Liver (tissue), 9 donors: ENCODE measurements around the gene DSTN. TPM values are rescaled to one million over a fixed set of nuclear protein-coding genes. Genes with fewer than 3 reads are reported as not detected.

ENCODE experiments used
- DNase-seq: peaks from one replicate; pipeline ENCODE4 v3.0.0-alpha.2; 2017; ENCODE audit warnings: low spot score
- H3K27ac ChIP-seq, 2 donors: one replicate each; pipeline ENCODE4 v1.7.0; 2013; ENCODE audit warnings: inconsistent platforms in 2 of 2, low read length in 2 of 2, control low read depth in 1 of 2, low read depth in 1 of 2, mild to moderate bottlenecking in 1 of 2
- H3K27me3 ChIP-seq, 4 donors: one replicate each; pipeline versions ENCODE4 v1.6.1 to v1.7.0; 2013; ENCODE audit warnings: low read length in 3 of 4, inconsistent platforms in 1 of 4, mild to moderate bottlenecking in 1 of 4, moderate library complexity in 1 of 4; ENCODE audit not compliant: control insufficient read depth in 4 of 4, insufficient read depth in 4 of 4
- H3K36me3 ChIP-seq, 4 donors: one replicate each; pipeline versions ENCODE4 v1.6.1 to v1.7.0; 2013; ENCODE audit warnings: low read length in 3 of 4, mild to moderate bottlenecking in 3 of 4, low read depth in 1 of 4, moderate library complexity in 1 of 4; ENCODE audit not compliant: control insufficient read depth in 4 of 4, insufficient read depth in 3 of 4
- H3K4me1 ChIP-seq, 4 donors: one replicate each; pipeline versions ENCODE4 v1.6.1 to v1.7.0; 2013; ENCODE audit warnings: low read length in 3 of 4, mild to moderate bottlenecking in 3 of 4, moderate library complexity in 1 of 4; ENCODE audit not compliant: control insufficient read depth in 4 of 4, insufficient read depth in 4 of 4
- H3K4me3 ChIP-seq, 3 donors: one replicate each; pipeline versions ENCODE4 v1.6.1 to v1.7.0; 2013; ENCODE audit warnings: low read length in 3 of 3, control low read depth in 1 of 3, low read depth in 1 of 3, mild to moderate bottlenecking in 1 of 3
- H3K9ac ChIP-seq, 2 donors: one replicate each; pipeline ENCODE4 v1.7.0; 2013; ENCODE audit warnings: low read length in 2 of 2, mild to moderate bottlenecking in 2 of 2, moderate library complexity in 2 of 2, control low read depth in 1 of 2, low read depth in 1 of 2
- H3K9me3 ChIP-seq, 4 donors: one replicate each; pipeline versions ENCODE4 v1.6.1 to v1.7.0; 2013; ENCODE audit warnings: low read length in 3 of 4; ENCODE audit not compliant: control insufficient read depth in 4 of 4
- ATF3 ChIP-seq: IDR thresholded peaks from 2 replicates; pipeline ENCODE4 v1.6.1; 2016; ENCODE audit warnings: antibody characterized with exemption
- CTCF ChIP-seq: fragments of 150-350 bp; IDR thresholded peaks from 2 replicates; pipeline ENCODE4 v1.5.1; 2017; ENCODE audit warnings: improper control_type of control experiment, low read depth, low read length; ENCODE audit not compliant: missing input control
- EGR1 ChIP-seq, 2 donors: IDR thresholded peaks; 2 replicates each; pipeline ENCODE4 v1.6.1; 2016 to 2018; ENCODE audit warnings: antibody characterized with exemption in 2 of 2, low read depth in 2 of 2
- FOXA1 ChIP-seq: IDR thresholded peaks from 2 replicates; pipeline ENCODE4 v1.6.1; 2016; ENCODE audit warnings: antibody characterized with exemption
- HNF4A ChIP-seq, 2 donors: conservative IDR thresholded peaks; 2 replicates each; pipeline ENCODE4 v1.6.1; 2016; ENCODE audit warnings: antibody characterized with exemption in 2 of 2, mild to moderate bottlenecking in 2 of 2
- HNF4G ChIP-seq: IDR thresholded peaks from 2 replicates; pipeline ENCODE4 v1.6.1; 2016; ENCODE audit warnings: antibody characterized with exemption
- MAX ChIP-seq: IDR thresholded peaks from 2 replicates; pipeline ENCODE4 v1.6.1; 2016; ENCODE audit warnings: antibody characterized with exemption
- REST ChIP-seq: IDR thresholded peaks from 2 replicates; pipeline ENCODE4 v1.6.1; 2016; ENCODE audit warnings: antibody characterized with exemption, mild to moderate bottlenecking
- SP1 ChIP-seq: IDR thresholded peaks from 2 replicates; pipeline ENCODE4 v1.6.1; 2018; ENCODE audit warnings: antibody characterized with exemption, mild to moderate bottlenecking
- TAF1 ChIP-seq: conservative IDR thresholded peaks from 2 replicates; pipeline ENCODE4 v1.6.1; 2016; ENCODE audit warnings: antibody characterized with exemption, mild to moderate bottlenecking
- ZBTB33 ChIP-seq: IDR thresholded peaks from 2 replicates; pipeline ENCODE4 v1.6.1; 2016; ENCODE audit warnings: antibody characterized with exemption
- WGBS: extraction: QIAGEN DNeasy Blood & Tissue Kit; methylation state at CpG from one replicate; pipeline ENCODE4 v1.1.7; 2013; 5-methylcytosine and 5-hydroxymethylcytosine counted together
- polyA plus RNA-seq, 2 donors: library from polyadenylated mRNA; stranded (reverse) in 1 of 2; unstranded in 1 of 2; fragments of 200-250 nt in 1 of 2; fragments of >200 nt in 1 of 2; fragmentation: Nextera tagmentation in 1 of 2; extraction: Ambion mirVana in 1 of 2; gene quantifications; one replicate each; pipeline versions ENCODE4 v1.2.1 to v1.2.3, GENCODE V29; 2013 to 2015
- total RNA-seq, 2 donors: library from RNA; depleted of rRNA; stranded (reverse); fragments of >200 nt; gene quantifications; one replicate each; pipeline ENCODE4 v1.2.3, GENCODE V29; 2014
- donor health status: healthy.
- donor health status: healthy.
- donor health status: healthy.
- donor health status: healthy.
- donor health status: healthy.

DSTN gene
- total and polyA plus RNA-seq, 4 donors, result 39.9 to 137 (median 108) TPM

DNA sequence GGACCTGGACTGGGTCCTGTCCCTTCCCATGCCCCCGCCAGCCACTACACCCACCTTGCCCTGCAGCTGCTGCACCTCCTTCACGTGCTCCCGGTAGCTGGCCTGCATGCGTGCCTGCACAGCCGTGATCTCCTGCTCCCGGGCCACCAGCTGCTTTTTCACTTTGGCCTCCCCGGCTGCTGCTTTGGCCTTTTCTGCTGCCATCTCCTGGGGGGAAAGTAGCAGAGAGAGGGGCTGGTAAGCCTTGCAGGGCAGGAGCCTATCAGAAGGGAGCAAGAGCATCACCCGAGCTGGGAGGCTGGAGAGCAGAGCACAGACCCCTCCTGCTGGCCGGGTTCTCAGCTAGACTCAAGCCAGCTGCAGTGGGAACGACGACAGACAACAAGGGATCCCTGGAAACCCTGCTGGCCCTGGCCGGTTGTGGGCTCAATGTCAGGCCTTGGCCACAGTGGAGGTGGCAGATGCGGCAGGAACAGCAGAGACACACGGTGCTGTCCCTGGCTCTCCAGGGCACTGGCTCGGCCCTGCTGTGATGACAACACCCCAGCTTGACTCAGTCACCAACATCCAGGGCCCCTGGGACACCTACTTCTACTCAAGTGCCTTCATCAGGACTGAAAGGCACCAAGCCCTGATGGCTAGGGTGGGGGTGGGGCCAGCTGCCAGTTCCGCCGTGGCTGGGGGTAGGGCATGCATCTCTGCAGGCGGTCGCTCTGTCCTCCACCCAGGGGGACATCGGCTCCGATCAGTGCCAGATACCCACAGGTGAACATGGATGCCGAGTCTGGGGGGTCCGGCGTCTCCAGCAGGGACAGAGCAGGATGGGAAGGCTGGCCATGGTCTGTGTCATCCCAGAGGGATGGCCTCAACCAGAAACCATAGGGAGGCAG, 66.9 kb downstream of the DSTN start (continued):
- TF ChIP-seq ZBTB33 (no peak), EGR1 (IDR thresholded peaks at IDR 0.05; ENCODE audit: low read depth in 2 of 2) (no peak), ATF3 (no peak)

DNA sequence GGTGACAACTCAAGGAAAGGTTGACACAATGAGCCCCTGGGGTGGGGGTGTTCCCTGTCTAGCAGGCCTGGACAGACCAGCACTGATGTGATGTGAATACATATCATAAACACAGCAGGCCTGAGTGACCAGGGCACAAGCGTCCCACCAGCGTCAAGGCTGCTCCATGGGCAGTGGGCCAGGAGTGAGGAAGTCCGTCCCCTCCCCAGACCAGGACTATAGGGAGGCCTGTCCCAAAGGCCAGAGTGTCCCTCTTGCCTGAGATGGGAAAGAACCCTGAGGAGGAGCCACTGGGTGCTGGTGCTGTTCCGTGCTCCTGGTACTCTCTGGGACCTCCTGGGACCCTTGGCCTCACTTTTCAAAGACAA, 67.5 kb downstream of the DSTN start:
- Histone ChIP-seq H3K4me1 (peaks cover 3 to 46% (median 15%) of the 10 kb centered on the region in 4 donors), H3K27ac (no peak overlapping the region), H3K9me3 (no peaks in the 10 kb centered on the region), H3K27me3 (no peaks in the 10 kb centered on the region), H3K36me3 (peaks cover 34 to 92% (median 67%) of the 10 kb centered on the region in 4 donors), H3K9ac (no peak overlapping the region), H3K4me3 (no peak overlapping the region)
- TF ChIP-seq HNF4G, result no peak
- no peak for TF ChIP-seq FOXA1
- no peak for TF ChIP-seq ATF3
- TF ChIP-seq EGR1 (IDR thresholded peaks at IDR 0.05; ENCODE audit: low read depth in 2 of 2), result no peak
- TF ChIP-seq MAX, result no peak
- no peak for TF ChIP-seq CTCF
- no peak for TF ChIP-seq SP1
- TF ChIP-seq HNF4A (conservative IDR thresholded peaks at IDR 0.05), result no peak
- TF ChIP-seq REST, result no peak
- no peak for TF ChIP-seq TAF1
- no peak for TF ChIP-seq ZBTB33
- DNase-seq, result no peak
- 82% methylated on average over 4 of the region's 4 CpGs for WGBS
